Left hindlimb (tissue), 1 donor: ENCODE measurements around the gene IL36A.

Experiments used
- DNase-seq: peaks from one replicate; pipeline ENCODE4 v3.0.0-alpha.2; 2018

Gene IL36A, protein sequence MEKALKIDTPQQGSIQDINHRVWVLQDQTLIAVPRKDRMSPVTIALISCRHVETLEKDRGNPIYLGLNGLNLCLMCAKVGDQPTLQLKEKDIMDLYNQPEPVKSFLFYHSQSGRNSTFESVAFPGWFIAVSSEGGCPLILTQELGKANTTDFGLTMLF

DNA sequence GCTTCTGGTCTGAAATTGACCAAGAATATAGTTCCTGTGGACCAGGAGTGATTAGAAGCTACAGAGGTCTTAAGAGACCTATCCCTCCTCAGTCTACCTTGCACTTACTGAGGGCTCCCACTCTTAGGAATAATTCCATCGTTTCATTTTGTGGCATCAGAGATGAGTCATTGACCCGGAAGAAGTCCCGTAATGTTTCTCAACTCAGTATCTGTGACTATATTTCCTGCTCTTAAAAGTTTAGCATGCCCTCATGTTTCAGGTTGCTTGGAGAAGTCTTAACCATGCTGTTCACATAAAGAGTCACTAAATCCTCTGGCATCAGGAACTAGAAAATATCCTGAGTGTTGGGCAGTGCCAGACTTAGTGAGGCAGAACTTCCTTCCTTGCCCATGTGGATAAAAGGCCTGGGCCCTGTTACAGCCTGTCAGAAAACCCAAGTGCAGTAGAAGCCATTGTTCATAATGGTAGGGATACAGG is at the start of gene IL36A:
Gene IL36A, plus strand, starts transcription at position 430 of the 480 bp plus-strand sequence. CDS start 413 bp downstream, outside the sequence.
- DNase-seq: no peak

GRCh38 chr2:112957511-112957910 is 47.7 kb upstream of the IL36A start:
- DNase-seq: no peak

GRCh38 chr2:112958428-112959108 is 46.7 kb upstream of the IL36A start:
- DNase-seq: no peak

- DNase-seq: no peak
Measured at GRCh38 chr2:112959109-112959812, 46.0 kb upstream of the IL36A start.

- DNase-seq: no peak
Measured at GRCh38 chr2:112960230-112960825, 44.9 kb upstream of the IL36A start.

- no peak for DNase-seq
Measured at GRCh38 chr2:112962308-112963175, 42.7 kb upstream of the IL36A start.

DNA sequence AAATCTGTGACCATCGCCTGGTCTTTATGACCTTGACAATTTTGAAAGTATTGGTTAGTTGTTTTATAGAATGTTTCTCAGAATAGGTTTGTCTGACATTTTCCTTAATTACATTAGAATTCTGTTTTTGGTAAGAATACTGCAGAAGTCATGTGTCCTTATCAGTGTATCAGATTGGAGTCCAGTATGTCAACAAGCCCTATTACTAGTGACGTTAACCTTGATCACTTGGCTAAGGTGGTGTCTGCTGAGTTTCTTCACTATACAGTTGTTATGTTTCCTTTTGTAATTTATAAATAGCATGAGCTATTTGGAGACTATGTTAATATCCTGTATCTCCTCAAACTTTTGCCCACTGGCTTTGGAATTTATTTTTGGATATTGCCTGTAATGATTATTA is 38.2 kb upstream of the IL36A start:
- DNase-seq: no peak

DNA sequence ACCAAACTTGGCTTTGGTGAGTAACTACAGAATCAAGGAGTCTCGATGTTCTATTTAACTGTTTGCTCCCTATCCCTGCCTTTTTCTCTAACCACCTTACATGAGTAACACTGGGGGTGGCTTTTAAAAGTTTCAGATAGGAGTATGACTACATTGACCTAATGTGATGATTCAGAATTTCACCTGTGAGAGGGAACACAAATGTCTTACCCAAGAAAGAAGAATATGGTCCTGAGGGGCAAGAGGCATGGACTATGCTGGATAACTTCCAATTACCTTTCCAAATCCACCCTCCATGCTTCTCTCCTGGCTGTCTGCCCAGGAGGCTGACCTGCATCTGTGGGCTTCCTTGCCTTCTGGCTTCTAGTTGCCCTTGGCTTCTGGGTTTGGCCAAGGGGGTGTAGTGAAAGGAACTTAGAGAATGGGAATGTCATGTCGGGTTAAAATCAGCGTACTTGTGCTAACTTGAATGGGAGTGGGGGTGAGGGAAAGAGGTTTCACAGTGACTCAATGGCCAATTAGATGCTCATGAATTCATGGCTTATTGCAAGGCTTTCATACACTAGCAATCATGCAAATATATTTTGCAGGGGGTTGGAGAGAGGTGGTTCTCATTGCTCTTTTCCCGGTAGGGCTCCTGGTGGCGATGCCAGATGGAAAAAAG is 32.7 kb upstream of the IL36A start:
- DNase-seq: no peak

GRCh38 chr2:112973156-112973555 is 32.1 kb upstream of the IL36A start:
- DNase-seq: no peak

GRCh38 chr2:112977559-112978056 is 27.7 kb upstream of the IL36A start, which contains the start of gene IL36G:
Gene IL36G (plus strand): TSS chr2:112978006. CDS start chr2:112978639, 633 bp downstream.
- DNase-seq: no peak

- no peak for DNase-seq
Measured at GRCh38 chr2:112979731-112980130, 25.5 kb upstream of the IL36A start.

DNA sequence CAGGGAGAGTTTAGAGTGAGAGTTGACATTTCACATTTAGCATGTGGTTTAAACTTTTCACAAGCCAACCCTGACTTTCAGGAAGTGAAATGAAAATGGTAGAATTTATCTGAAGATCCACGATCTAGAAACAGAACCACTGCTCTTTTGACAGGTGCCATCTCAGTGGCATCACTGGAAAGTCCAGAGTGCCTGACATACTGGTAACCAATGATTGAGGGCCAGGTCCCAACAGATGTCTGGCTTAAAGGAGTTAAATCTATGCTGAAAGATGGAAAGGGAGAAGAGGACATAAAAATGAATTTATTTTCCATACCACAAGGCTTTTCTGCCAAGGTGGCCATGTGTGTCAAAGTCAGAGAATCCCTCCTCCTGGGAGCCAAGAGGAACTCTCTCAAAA is 24.7 kb upstream of the IL36A start:
- no peak for DNase-seq

GRCh38 chr2:112985090-112985489 is 20.2 kb upstream of the IL36A start:
- no peak for DNase-seq

DNA sequence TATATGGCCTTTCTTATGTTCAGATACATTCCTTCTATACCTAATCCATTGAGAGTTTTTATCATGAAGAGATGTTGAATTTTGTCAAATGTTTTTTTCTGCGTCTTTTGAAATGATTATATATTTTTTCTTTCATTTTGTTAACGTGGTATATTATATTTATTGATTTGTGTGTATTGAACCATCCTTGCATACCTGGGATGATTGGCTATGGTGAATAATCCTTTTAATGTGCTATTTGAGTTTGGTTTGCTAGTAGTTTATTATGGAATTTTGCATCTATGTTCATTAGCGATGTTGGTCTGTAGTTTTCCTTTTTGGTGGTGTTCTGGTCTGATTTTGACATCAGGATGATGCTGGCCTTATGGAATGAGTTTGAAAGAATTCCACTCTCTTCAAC is 15.6 kb upstream of the IL36A start:
- DNase-seq: no peak

DNA sequence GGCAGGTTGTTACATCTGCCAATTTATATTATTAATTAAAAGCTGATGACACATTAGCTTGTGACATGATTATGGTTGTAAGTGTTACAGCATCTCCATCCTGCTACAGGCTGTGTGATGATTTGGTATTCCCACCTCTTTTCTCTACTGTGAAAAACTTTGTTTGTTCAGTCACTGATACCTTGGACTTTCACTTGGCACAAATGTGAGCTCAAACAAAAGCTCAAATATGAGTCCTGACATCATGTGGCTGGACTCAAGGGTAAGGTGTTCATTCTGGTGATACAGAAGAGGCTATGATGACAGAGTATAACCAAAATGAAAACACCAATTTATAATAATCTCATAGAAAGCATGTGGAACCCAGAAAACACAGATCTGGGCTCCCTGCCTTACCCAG is 11.4 kb upstream of the IL36A start:
- DNase-seq: no peak

GRCh38 chr2:112994648-112995047 is 10.6 kb upstream of the IL36A start:
- no peak for DNase-seq

GRCh38 chr2:112995346-112995920 is 9.8 kb upstream of the IL36A start:
- no peak for DNase-seq

DNA sequence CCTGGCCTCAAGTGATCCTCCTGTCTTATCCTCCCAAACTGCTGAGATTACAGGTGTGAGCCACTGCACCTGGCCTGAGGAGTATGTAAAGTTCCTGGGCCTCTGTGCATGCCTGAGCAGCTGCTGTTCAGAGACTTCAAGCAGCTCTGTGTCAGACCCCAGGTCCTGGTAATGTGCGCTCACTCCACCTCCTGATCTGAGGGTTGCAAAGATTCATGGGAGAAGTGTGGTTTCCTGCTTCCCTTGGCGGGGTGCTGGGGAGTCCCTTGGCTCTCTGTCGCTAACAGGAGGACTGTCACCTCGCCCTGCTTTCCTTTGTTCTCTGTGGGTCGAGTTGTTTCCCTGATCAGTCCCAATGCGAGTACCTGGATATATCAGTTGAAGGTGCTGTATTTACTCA is 8.6 kb upstream of the IL36A start:
- no peak for DNase-seq

- DNase-seq: no peak
Measured at GRCh38 chr2:112997151-112997550, 8.1 kb upstream of the IL36A start.

GRCh38 chr2:113000436-113000835 is 4.8 kb upstream of the IL36A start:
- no peak for DNase-seq

DNA sequence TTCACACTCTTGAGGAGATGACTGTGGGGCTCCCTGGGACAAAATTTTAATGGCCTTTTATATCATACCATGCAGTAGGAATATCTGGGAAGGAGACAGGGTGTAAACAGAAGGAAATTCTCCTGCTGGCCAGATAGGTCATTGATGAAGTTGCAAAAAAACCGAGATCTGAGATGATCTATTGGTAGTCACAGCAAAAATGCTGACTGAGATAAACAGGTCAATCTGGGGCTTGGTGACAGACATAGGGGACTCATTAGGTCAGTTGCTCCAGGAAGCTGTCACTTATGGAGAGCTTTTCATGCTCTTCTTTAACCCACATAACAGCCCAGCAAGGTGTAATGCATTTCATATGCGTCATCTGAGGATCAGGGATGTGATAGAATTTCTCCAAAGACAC is 2.6 kb upstream of the IL36A start:
- DNase-seq: no peak
